Nucleus accumbens (tissue), 56 donors: ENCODE measurements around the gene EDN1.

Experiments used
- DNase-seq, 56 donors: peaks; one replicate each; lab custom pipeline; 2025; lab: John Stamatoyannopoulos, UW

Gene EDN1

GRCh38 chr6:12343122-12343439 lies 52.9 kb downstream of the EDN1 start:
- DNase-seq: no peak

DNA sequence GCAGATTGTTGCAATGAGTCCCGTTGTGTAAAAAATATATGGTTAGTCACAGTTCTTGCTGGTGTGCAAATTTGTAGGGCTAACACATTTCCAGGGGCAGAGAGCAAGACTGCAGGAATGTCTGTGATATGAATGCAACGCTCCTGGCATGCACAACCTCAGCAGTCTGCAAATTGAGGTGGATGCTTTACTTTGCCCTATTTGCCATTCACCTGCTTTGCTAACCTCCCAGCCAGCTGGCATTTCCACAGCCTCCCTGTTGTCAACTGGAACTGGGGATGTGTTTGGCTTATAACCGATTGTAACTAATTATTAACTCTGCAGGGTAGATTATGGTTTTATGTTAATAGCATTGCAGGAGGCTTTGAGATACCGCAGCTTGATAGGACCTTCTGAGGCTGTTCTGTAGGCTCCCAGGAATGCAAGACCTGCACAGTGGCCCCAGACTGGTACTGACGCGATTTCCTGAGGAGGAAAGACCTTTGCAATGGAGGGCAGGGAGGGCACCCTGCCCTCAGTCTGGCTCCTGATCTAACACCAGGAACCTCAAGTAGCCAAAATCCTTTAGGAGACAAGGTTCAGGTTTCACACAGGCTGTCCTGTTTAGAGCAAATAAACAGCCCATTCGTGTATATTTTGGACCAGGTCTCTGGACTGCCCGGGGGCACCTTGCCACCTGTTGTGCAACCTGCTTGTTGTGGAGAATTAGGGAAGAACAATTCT lies 53.4 kb downstream of the EDN1 start:
- no peak for DNase-seq

DNA sequence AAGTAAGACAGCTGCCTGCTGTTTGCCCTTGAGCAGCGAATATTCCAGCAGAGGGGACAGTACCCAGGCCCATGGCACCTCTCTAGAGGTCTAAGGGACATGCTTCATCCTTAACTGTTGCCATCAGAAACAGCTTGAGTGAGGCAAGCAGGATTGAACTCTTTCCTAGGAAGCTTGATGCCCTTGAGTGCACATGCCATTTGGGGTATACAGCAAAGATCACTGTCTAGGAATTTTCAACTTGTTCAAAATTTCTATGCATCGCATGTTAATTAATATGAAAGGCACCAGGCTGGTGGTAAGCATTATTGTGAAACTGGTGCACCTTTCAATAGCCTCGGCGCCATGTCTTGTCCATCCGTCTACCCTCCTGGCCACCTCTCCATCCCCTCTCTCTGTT lies 54.1 kb downstream of the EDN1 start:
- DNase-seq: no peak

GRCh38 chr6:12344961-12345693 lies 55.0 kb downstream of the EDN1 start:
- no peak for DNase-seq

- no peak for DNase-seq
Observed at GRCh38 chr6:12345694-12346058, 55.5 kb downstream of the EDN1 start.
